ENCODE measurements around the gene NANOS1. TPM values are rescaled to one million over a fixed set of nuclear protein-coding genes. Genes with fewer than 3 reads are reported as not detected.

The NANOS1 gene
- total RNA-seq, 4 donors from 2014 or later, result 1.6 to 18.5 (median 12.2) TPM

GRCh38 chr10:119006451-119007210 lies 22.9 kb upstream of the NANOS1 start:
- no peak for TF ChIP-seq CTCF (IDR thresholded peaks at IDR 0.05)
- DNase-seq (ENCODE audit: low spot score) (no peak), ATAC-seq (ENCODE audit: low FRiP score) (peak; percentile 94)

DNA sequence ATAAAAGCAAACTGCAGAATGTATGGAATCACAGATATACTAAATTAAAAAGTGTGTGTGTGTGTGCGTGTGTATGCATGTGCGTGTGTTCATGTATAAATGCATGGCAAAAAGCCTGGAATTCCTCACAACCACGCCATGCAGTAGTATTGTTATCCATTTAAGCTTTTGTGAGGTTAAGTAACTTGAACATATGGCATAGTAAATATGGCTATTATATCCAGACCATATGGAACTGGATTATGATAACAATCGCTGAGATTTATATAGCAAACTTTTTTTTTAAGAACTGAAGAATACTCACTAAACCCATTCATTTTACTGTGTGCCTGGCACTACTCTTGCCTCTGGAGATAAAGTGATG lies 22.3 kb upstream of the NANOS1 start:
- no peak for TF ChIP-seq CTCF (IDR thresholded peaks at IDR 0.05)
- ATAC-seq (ENCODE audit: low FRiP score), result no peak
- no peak for DNase-seq (ENCODE audit: low spot score)

- no peak for DNase-seq (ENCODE audit: low spot score)
- ATAC-seq (ENCODE audit: low FRiP score), result peak; percentile 93
- no peak for TF ChIP-seq CTCF (IDR thresholded peaks at IDR 0.05)
Measured at GRCh38 chr10:119020627-119020946, 8.9 kb upstream of the NANOS1 start.

- no peak for DNase-seq (ENCODE audit: low spot score)
- no peak for ATAC-seq (ENCODE audit: low FRiP score)
- TF ChIP-seq CTCF (IDR thresholded peaks at IDR 0.05), result no peak
Measured at GRCh38 chr10:119022846-119023552, 6.5 kb upstream of the NANOS1 start.

- no peak for TF ChIP-seq CTCF (IDR thresholded peaks at IDR 0.05)
- no peak for DNase-seq (ENCODE audit: low spot score)
- no peak for ATAC-seq (ENCODE audit: low FRiP score)
Measured at GRCh38 chr10:119023553-119023868, 6.0 kb upstream of the NANOS1 start.

- no peak for TF ChIP-seq CTCF (IDR thresholded peaks at IDR 0.05)
- ATAC-seq (ENCODE audit: low FRiP score) (no peak), DNase-seq (ENCODE audit: low spot score) (no peak)
Measured at GRCh38 chr10:119024882-119025281, 4.6 kb upstream of the NANOS1 start.

DNA sequence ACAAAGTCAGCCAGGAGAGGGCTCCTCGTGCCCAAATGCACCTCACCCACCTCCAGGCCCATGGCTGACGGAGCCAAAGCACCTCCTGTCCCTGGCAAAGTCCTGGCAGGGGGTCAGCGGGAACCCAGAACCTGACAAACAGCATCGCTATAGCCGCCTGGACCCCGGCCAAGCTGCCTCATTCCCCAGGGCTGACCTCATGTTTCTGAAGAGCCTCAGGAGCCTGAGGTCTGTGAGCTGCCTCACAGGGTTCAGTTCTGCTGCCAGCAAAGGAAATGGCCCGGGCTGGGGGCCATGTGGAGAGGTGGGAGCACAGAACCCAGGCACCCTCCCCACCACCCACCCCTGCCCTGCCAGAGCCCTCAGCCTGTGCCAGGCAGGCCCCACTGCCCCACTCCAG lies 4.2 kb upstream of the NANOS1 start:
- TF ChIP-seq CTCF (IDR thresholded peaks at IDR 0.05), result no peak
- DNase-seq (ENCODE audit: low spot score), result no peak
- no peak for ATAC-seq (ENCODE audit: low FRiP score)
